RCC 7860 (cell line): ENCODE data around the gene FAM8A1.

Experiments used
- DNase-seq: peaks from one replicate; pipeline ENCODE4 v3.0.0-alpha.2; 2015; ENCODE audit warnings: low spot score
- FAIRE-seq: peaks from 2 replicates; lab custom pipeline; 2012; peaks lifted over from hg19 to GRCh38; lab: Jason Lieb, UNC

FAM8A1 gene

DNA sequence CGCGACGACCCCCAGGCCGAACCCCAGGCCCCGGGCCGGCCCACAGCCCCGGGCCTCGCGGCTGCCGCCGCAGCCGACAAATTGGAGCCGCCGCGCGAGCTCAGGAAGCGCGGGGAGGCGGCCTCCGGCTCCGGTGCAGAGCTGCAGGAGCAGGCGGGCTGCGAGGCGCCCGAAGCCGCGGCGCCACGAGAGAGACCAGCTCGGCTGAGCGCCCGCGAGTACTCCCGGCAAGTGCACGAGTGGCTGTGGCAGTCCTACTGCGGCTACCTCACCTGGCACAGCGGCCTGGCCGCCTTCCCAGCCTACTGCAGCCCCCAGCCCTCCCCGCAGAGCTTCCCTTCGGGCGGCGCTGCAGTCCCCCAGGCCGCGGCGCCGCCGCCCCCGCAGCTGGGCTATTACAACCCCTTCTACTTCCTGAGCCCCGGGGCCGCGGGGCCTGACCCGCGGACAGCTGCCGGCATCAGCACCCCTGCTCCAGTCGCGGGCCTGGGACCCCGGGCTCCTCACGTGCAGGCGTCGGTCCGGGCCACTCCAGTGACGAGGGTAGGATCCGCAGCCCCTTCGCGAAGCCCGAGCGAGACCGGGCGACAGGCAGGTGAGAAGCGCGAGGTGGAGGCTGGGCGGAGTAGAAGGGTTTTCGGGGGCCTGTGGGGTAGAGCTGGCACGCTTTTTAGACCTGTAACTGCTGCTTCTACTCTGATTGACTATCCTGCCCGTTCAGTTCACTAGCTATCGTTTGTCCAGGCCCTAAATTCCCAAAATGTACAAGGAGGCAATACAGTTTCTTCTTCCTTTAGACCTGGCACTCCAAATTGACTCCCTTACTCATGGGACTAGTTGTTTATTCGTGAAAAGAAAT is 654 bp downstream of the FAM8A1 start:
- DNase-seq (no peak), FAIRE-seq (no peak)

DNA sequence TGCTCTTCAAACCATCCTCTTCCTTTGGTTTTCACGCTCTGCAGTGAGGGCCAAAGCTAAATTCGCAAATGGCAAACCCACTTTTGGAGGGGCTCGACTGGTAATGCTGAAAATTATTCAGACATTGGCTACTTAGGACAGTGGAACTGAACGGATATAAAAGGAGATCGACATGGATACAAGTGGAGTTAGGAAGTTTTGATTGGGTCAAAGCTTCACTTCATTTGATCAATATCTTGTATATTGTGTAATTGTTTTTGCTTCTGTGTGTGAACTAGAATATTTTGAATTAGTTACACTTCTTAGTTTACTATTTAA is 1.2 kb downstream of the FAM8A1 start:
- FAIRE-seq: no peak
- DNase-seq: no peak

DNA sequence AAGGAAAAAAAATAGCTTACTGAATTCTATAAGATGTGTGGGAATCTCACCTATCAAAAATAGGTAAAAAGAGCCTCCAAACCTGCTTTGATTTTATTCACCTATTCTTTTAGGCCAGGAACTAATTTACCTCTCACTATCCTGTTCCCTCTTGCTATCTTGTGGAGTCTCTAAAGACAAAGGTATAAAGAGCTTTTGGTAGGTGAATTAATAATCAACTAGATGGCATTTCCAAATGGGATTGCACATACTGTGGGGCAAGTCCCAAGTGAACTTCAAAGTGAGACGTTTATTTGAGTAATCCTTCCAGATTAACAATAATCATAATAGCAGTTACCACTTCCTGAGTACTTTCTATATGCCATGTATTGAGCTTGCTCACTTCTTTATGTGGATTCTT is 2.8 kb downstream of the FAM8A1 start:
- FAIRE-seq (no peak), DNase-seq (no peak)

DNA sequence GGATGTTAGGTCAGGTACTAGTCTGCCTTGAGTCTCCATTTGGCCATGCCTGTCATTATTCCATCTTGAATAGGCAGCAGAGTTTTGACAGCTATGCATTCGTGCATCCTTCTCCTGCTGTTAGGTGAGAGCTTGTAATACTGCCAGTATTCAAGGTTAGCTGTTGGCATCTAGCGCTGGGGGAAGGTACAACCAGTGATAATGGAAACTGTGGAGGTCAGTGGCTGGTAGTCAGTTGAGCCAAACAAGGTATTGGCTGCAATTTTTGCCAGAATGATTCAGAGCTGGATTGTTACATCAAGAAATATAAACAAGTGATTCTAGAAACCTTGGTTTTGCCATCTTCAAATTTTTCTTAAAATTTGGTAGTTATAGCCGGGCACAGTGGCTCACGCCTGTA is 6.5 kb downstream of the FAM8A1 start:
- no peak for FAIRE-seq
- DNase-seq: no peak

- DNase-seq (no peak), FAIRE-seq (no peak)
Measured at GRCh38 chr6:17610835-17611234, 10.7 kb downstream of the FAM8A1 start.

DNA sequence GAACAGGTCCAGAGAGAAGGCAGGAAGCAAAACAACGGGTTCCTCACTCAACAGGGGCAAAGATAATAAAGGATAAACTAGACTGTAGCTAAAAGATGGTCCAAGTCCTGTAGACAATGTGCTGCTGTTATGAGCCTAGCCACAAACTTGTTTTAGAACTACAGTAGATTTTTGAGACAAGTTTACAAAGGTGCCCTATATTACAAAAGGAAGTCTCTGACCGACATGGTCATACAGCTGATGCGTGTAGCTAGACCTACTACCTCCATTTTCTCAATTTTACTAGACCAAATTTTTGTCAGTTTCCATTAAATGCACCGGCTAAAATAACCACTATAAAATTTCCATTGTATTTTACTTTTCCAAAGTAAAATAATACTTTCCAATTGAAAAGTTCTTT is 11.9 kb downstream of the FAM8A1 start:
- no peak for DNase-seq
- no peak for FAIRE-seq

- DNase-seq: no peak
- no peak for FAIRE-seq
Measured at GRCh38 chr6:17615794-17616193, 15.7 kb downstream of the FAM8A1 start.

DNA sequence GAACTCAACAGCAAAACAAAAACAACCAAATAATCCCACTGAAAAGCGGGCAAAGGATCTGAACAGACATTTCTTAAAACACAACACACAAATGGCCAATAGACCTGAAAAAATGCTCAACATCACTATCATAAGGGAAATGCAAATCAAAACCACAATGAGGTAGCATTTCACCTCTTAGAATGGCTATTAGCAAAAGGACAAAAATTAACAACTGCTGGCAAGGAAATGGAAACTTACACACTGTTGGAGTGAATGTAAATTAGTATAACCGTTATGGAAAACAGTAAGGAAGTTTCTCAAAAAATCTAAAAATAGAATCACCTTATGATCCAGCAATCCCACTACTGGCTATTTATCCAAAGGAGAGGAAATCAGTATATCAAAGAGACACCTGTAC is 20.9 kb downstream of the FAM8A1 start:
- FAIRE-seq: no peak

GRCh38 chr6:17622144-17622543 is 22.0 kb downstream of the FAM8A1 start:
- DNase-seq: no peak
- FAIRE-seq: no peak

More for the DNA sequence above, 20.9 kb downstream of the FAM8A1 start:
- no peak for DNase-seq

- no peak for DNase-seq
- no peak for FAIRE-seq
Measured at GRCh38 chr6:17624396-17624795, 24.3 kb downstream of the FAM8A1 start.

- no peak for FAIRE-seq
- no peak for DNase-seq
Measured at GRCh38 chr6:17628873-17629272, 28.8 kb downstream of the FAM8A1 start.

DNA sequence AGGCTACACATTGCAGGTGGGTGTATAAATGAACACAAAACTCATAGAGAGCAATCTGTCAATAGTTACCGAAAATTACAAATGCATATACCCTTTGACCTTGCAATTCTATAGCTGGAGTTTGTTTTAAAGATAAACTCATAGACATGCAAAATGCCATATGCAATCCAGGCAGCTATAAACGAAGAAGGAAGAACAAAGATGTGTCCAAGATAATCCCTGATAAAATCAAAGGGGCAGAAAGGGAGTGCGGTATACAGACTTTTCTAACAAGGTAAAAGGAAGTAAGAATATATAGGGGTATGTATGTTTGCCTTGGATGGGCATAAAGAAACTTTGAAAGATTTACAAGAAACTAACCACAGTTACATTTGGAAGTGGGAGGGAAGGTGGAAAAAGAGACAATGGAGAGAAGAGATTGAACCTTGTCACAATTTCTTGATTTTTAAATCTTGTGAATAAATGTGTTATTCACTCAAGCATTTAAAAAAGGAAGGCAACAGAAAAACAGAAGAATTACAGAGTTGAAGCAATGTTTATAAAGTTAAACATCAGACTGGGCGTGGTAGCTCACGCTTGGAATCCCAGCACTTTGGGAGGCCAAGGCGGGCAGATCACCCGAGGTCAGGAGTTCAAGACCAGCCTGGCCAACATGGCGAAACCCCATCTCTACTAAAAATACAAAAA is 29.9 kb downstream of the FAM8A1 start:
- DNase-seq: no peak
- no peak for FAIRE-seq

- FAIRE-seq (no peak), DNase-seq (no peak)
Measured at GRCh38 chr6:17630511-17631073, 30.5 kb downstream of the FAM8A1 start.

- FAIRE-seq (no peak), DNase-seq (no peak)
Measured at GRCh38 chr6:17632934-17633333, 32.8 kb downstream of the FAM8A1 start.

GRCh38 chr6:17633465-17634188 is 33.5 kb downstream of the FAM8A1 start:
- no peak for DNase-seq

GRCh38 chr6:17635568-17635967 is 35.5 kb downstream of the FAM8A1 start:
- FAIRE-seq: no peak

More at GRCh38 chr6:17633465-17634188, 33.5 kb downstream of the FAM8A1 start:
- no peak for FAIRE-seq

DNA sequence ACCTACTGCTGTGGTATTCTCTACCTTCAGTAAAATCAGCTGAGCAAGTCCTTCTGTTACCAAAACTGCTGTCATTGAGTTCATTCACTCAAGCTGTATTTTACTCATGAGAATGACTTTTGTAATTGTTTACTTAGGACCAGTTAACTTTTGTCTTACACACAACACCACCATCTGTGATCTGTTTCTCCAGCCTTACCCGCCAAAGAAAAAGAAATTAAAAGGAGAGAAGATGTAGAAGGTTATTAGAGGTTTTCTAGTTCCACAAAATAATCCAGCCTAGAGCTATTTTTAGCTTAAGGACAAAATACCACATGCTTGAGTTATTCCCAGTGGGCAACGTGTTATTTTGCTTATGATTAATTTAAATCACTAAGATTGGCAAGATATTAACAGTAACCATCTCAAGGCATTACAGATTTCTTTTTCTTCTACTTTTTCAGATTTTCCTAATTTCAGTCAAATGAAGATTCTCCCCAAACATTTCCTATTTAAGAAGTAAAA is 38.2 kb downstream of the FAM8A1 start:
- DNase-seq (no peak), FAIRE-seq (no peak)

More at GRCh38 chr6:17635568-17635967, 35.5 kb downstream of the FAM8A1 start:
- DNase-seq: no peak

GRCh38 chr6:17640477-17640917 is 40.4 kb downstream of the FAM8A1 start:
- DNase-seq (no peak), FAIRE-seq (no peak)

- DNase-seq (no peak), FAIRE-seq (no peak)
Measured at GRCh38 chr6:17648745-17649144, 48.6 kb downstream of the FAM8A1 start.

GRCh38 chr6:17650656-17651309 is 50.7 kb downstream of the FAM8A1 start:
- FAIRE-seq (no peak), DNase-seq (no peak)
